Measurements from ENCODE around the gene DCN. TPM values are rescaled to one million over a fixed set of nuclear protein-coding genes. Genes with fewer than 3 reads are reported as not detected.
"Not testable (repeated sequence)": the region's sequence is repeated elsewhere in the genome, so short reads cannot be mapped to it uniquely, and the experiment has no call there.

The DCN gene
- total RNA-seq, 6 experiments from 2014 or later = 82.7 to 235 (median 164) TPM

DNA sequence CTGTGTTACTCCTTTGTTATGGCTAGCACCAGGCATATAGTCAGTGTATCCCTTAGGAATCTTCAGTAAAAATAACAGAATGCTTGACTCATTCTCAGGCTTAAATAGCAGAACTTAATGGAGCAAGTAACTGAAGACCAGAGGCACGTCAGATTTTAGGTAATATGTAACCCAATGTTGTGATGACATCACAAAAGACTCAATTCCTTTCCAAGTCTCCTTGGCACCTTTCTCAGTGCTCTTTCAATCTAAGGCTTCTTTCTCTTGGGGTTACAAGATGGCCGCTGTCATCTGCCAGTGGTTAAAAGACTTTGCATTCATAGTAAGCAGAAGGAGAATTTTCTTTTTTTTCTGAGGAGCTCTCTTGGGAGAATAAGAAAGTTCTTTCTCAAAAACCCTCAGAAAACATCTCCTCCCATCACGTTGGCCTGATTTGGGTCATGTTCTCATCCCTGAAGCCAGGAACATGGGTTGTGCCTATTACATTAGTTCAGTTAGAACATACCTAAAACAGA lies 33.4 kb upstream of the DCN start:
- intact Hi-C loops (cut with DNase I) = no loop called here
- DNase-seq (no peak), ATAC-seq (no peak)
- no peak overlapping the region for H3K27ac ChIP-seq
- WGBS (ENCODE audit: insufficient coverage, low coverage, low lambda C conversion rate, missing lambda C conversion rate) = 42% methylated on average over 3 of the region's 3 CpGs
- no peaks in the 10 kb centered on the region for H3K27me3 ChIP-seq
- no peak overlapping the region for H3K4me3 ChIP-seq
- no peaks in the 10 kb centered on the region for H3K4me1 ChIP-seq
- TF ChIP-seq, protein P1, sequence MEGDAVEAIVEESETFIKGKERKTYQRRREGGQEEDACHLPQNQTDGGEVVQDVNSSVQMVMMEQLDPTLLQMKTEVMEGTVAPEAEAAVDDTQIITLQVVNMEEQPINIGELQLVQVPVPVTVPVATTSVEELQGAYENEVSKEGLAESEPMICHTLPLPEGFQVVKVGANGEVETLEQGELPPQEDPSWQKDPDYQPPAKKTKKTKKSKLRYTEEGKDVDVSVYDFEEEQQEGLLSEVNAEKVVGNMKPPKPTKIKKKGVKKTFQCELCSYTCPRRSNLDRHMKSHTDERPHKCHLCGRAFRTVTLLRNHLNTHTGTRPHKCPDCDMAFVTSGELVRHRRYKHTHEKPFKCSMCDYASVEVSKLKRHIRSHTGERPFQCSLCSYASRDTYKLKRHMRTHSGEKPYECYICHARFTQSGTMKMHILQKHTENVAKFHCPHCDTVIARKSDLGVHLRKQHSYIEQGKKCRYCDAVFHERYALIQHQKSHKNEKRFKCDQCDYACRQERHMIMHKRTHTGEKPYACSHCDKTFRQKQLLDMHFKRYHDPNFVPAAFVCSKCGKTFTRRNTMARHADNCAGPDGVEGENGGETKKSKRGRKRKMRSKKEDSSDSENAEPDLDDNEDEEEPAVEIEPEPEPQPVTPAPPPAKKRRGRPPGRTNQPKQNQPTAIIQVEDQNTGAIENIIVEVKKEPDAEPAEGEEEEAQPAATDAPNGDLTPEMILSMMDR (IDR thresholded peaks at IDR 0.05) = no peak
- no peak for TF ChIP-seq POLR2A (IDR thresholded peaks at IDR 0.05)
- no peaks in the 10 kb centered on the region for H3K36me3 ChIP-seq
- H3K9me3 ChIP-seq = no peaks in the 10 kb centered on the region

DNA sequence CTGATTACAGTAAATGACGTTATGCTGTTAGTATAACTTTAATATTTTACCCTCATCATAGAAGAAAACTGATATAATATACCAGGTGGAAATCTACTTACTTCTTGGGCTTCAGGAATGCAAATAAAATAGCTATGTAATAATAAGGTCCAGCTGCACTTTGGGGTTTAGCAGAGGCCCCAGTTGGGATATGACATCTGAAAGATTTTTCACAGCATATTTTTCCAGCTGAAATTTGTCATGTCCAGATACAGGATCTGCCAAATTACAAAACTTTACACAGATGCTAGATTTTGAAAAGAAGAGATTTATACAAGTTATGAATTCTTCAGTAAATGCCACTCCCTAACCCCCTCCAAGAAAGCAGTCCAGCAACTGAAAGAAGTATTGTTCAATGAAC lies 29.2 kb upstream of the DCN start:
- Histone ChIP-seq H3K4me3 (no peak overlapping the region), H3K27ac (no peak overlapping the region), H3K9me3 (no peaks in the 10 kb centered on the region), H3K36me3 (no peaks in the 10 kb centered on the region), H3K27me3 (no peaks in the 10 kb centered on the region), H3K4me1 (no peaks in the 10 kb centered on the region)
- ATAC-seq (no peak), DNase-seq (no peak)
- WGBS (ENCODE audit: insufficient coverage, low coverage, low lambda C conversion rate, missing lambda C conversion rate) = 61% methylated on average over 1 of the region's 1 CpG
- no peak for TF ChIP-seq POLR2A (IDR thresholded peaks at IDR 0.05)
- TF ChIP-seq, protein P1 (IDR thresholded peaks at IDR 0.05) = no peak
- intact Hi-C loops (cut with DNase I) = no loop called here

DNA sequence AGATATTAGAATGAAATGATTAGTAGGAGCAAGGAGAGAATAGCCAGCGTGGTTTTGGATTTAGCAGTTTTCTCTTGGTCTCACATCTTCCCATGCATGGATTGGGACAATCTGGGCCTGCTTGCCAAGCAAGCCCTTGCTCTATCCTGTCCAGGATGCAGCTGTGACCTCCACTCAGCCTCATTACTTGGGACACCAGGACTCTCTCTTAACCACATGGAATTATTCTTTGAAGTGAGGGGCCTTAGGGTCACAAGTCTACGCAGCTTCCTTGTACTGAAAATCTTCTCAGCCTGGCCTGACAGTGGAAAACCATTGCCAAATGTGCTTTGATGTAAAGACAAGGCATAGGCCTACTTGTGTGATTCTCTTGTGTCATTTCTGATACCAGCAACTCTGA lies 28.0 kb upstream of the DCN start:
- H3K4me3 ChIP-seq = no peak overlapping the region
- 26% methylated on average over 2 of the region's 2 CpGs for WGBS (ENCODE audit: insufficient coverage, low coverage, low lambda C conversion rate, missing lambda C conversion rate)
- no peaks in the 10 kb centered on the region for H3K9me3 ChIP-seq
- intact Hi-C loops (cut with DNase I) = no loop called here
- no peaks in the 10 kb centered on the region for H3K36me3 ChIP-seq
- ATAC-seq = no peak
- no peak overlapping the region for H3K27ac ChIP-seq
- no peaks in the 10 kb centered on the region for H3K4me1 ChIP-seq
- DNase-seq = no peak
- TF ChIP-seq POLR2A (IDR thresholded peaks at IDR 0.05) = no peak
- TF ChIP-seq, protein P1 (IDR thresholded peaks at IDR 0.05) = no peak
- no peaks in the 10 kb centered on the region for H3K27me3 ChIP-seq

DNA sequence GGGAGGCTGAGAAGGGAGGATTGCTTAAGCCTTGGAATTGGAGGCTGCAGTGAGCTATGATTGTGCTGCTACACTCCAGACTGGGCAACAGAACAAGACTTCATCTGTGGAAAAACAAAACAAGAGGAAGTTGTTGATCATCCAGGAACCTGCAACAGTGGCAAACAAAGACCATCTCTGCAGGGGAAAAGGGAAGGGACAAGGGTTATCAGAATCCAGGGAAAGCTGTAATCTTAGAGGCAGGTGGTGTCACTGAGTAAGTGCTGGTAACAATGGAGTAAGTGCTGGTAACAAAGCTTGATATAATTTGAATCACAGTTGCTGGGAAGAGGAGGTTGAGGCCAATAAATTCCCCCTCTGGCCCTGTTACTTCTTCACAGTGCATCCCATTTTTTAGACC lies 27.5 kb upstream of the DCN start:
- no peaks in the 10 kb centered on the region for H3K27me3 ChIP-seq
- intact Hi-C loops (cut with DNase I) = no loop called here
- ATAC-seq (no peak), DNase-seq (no peak)
- no peaks in the 10 kb centered on the region for H3K9me3 ChIP-seq
- H3K4me1 ChIP-seq = no peaks in the 10 kb centered on the region
- no peak overlapping the region for H3K27ac ChIP-seq
- TF ChIP-seq POLR2A (IDR thresholded peaks at IDR 0.05) = no peak
- TF ChIP-seq, protein P1 (IDR thresholded peaks at IDR 0.05) = no peak
- no peak overlapping the region for H3K4me3 ChIP-seq
- no peaks in the 10 kb centered on the region for H3K36me3 ChIP-seq

DNA sequence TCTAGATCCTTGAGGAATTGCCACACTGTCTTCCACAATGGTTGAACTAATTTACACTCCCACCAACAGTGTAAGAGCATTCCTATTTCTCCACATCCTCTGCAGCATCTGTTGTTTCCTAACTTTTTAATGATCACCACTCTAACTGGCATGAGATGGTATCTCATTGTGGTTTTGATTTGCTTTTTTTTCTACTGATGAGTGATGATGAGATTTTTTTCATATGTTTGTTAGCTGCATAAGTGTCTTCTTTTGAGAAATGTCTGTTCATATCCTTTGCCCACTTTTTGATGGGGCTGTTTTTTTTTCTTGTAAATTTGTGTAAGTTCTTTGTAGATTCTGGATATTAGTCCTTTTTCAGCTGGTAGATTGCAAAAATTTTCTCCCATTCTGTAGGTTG lies 24.7 kb upstream of the DCN start:
- H3K4me3 ChIP-seq; DNase-seq; H3K27ac ChIP-seq; intact Hi-C loops (cut with DNase I); ATAC-seq; H3K9me3 ChIP-seq; H3K27me3 ChIP-seq; H3K36me3 ChIP-seq; H3K4me1 ChIP-seq: not testable (repeated sequence)

All from right lobe of liver (tissue), 6 donors.